Dermis microvascular lymphatic vessel endothelial cell (primary cell): Measurements from ENCODE around the gene ZNF597. TPM values are rescaled to one million over a fixed set of nuclear protein-coding genes. Genes with fewer than 3 reads are reported as not detected.
A peak's percentile ranks its signal among the peaks of the same experiment; 100 is the strongest.
"Not testable (repeated sequence)": the region's sequence is repeated elsewhere in the genome, so short reads cannot be mapped to it uniquely, and the experiment has no call there.

ENCODE experiments used
- DNase-seq, 2 donors: peaks; one replicate each; pipeline versions ENCODE4 v3.0.0 to v3.0.0-alpha.2; 2010; ENCODE audit warnings: low read depth in 2 of 2
- total RNA-seq: library from RNA; depleted of rRNA; stranded (reverse); fragments of >200 nt; gene quantifications from 2 replicates; pipeline ENCODE4 v1.2.1, GENCODE V29; 2014

The ZNF597 gene
- total RNA-seq, 1 donor from 2014 or later, result 1.5 TPM

DNA sequence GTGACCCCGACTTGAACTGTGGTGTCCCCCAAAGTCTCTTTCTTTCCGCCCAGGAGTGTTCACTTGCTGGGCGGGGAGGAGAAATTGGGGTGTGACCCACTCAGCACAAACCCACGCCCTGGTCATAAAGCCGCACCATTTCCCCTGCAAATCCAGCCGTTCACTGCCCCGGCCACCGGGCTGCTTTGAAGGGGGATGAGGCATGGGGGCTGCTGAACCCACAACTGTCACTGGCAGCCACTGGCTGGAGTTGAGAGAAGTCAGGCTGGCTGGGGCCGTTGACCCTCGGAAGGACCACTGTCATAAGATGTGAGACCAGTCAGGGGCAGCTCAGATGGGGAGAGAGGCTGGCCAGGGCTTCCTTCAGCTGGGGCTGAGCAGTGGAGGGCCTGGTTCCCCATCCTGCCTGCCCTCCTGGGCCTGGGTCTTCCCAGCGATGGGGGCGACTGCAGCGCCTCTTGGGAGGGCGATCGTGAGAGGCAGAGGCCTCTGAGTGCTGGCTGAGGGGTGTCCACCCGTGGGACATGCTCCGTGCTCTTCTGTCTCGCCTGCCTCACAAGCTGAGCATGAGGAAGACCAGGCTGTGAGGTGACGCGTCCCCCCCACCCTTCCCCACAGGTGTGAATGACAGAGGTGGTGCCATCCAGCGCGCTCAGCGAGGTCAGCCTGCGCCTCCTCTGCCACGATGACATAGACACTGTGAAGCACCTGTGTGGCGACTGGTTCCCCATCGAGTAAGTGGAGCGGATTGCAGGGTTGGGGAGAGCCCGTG lies 32.5 kb upstream of the ZNF597 start:
- DNase-seq, result no peak

DNA sequence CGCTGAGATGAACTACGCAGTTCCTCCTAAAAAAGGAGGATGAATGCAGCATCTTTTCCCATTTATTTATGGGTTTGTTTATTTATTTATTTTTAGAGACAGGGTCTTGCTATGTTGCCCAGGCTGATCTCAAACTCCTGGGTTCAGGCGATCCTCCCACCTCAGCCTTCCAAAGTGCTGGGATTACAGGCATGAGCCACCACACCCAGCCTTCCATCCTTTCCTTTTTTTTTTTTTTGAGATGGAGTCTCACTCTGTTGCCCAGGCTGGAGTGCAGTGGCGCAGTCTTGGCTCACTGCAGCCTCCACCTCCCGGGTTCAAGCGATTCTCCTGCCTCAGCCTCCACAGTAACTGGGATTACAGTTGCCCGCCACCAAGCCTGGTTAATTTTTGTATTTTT lies 31.6 kb upstream of the ZNF597 start:
- DNase-seq, result not testable (repeated sequence)

DNA sequence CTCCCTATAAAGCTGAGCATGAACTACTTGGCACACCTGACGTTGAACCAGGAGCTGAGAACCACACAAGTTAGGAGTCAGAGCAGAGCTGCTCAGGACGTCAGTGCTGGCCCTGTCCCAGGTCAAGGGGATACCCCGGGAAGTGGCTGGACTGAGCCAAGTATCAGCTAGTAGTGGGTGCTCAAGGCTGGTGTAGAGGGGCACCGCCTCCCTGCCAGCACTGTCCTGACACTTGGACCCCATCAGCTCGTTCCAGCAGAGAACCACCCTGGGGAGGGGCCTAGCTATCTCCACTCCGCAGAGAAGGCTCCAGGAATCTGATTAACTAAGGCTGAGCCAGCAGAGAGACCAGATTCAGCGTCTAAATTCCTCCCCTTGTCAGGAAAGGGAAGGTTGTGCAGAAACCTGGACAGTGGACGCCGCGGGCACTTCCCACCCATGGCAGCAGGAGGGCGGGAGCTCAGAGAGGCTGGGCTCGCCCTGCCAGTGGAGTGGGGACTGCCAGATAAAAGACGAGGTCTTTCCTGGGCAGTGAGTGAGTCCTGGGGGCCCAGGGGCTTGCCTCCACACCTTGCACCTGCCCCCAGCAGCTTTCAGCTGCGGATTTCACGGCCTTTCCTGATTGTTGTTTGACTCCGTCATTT lies 31.0 kb upstream of the ZNF597 start:
- DNase-seq, result no peak

DNA sequence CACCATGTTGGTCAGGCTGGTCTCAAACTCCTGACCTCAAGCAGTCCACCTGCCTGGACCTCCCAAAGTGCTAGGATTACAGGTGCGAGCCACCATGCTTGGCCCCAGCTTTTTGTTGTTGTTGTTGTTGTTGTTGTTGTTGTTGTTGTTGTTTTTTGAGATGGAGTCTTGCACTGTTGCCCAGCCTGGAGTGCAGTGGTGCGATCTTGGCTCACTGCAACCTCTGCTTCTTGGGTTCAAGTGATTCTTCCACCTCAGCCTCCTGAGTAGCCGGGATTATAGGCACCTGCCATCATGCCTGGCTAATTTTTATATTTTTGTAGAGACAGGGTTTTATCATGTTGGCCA lies 30.3 kb upstream of the ZNF597 start:
- DNase-seq, result not testable (repeated sequence)

DNA sequence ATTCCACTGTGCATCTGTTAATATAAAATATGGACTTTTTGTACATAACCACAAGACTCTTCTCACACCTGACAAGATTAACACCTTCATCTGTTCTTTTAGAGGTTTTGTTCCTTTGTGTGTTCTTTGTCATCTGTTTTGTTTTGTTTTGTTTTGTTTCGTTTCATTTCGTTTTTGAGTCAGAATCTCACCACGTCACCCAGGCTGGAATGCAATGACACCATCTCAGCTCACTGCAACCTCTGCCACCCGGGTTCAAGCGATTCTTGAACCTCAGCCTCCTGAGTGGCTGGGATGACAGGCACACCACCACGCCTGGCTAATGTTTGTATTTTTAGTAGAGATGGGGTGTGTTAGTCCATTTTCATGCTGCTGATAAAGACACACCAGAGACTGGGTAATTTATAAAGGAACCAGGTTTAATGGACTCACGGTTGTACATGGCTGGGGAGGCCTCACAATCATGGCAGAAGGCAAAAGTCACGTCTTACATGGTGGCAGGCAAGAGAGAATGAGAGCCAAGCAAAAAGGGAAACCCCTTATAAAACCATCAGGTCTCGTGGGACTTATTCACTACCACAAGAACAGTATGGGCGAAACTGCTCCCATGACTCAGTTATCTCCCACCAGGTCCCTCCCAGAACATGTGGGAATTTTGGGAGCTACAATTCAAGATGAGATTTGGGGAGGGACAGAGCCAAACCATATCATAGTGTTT lies 29.7 kb upstream of the ZNF597 start:
- no peak for DNase-seq

DNA sequence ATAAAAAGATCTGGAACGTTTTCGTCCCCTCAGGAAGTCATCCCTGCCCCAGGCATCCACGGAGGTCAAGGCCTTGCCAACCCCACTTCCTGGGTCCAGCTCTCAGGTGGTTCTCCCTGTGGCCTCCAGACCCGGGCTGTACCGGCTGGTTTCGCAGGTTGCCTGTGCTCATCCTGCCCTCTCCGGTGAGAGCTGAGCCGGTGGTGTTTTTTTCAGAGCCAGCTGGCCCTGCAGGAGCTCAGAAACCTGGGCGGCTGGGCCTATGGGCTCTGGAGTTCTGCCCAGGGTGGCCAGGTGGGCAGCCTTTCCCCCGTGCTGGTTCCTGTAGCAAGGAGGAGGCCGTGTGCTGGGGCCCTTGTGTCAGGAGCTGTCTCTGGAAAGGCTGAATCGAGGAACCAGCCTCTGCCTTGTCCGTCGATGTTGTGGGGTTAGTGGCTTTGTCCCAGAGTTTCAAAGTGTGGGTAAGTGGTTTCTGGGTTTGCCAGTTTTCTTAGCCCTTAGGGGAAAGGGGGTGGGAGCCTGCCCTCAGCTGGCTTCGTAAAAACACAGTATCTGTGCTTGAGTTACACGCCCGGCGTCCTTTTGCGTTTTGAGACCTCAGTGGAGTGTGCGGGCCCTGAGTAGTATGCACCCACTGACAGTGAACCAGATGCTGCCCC lies 28.3 kb upstream of the ZNF597 start:
- no peak for DNase-seq

DNA sequence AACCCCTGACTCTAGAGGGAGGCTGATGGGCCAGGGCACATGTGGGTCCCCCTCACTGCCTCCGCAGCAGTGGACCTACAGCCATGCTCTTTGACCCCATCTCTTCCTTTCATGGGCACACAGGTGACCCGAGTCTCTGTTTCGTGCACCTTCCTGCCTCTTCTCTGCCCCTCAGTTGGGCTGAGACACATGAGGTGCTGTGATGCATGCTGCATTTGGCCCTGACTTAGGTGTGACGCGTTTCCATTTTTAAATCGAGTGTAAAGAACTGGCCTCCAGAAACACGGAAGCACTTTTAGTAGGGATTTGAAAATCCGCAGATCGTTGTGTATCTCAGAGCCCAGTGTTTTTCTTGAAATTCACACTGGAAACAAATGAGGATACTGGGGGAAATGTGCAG lies 27.4 kb upstream of the ZNF597 start:
- no peak for DNase-seq

DNA sequence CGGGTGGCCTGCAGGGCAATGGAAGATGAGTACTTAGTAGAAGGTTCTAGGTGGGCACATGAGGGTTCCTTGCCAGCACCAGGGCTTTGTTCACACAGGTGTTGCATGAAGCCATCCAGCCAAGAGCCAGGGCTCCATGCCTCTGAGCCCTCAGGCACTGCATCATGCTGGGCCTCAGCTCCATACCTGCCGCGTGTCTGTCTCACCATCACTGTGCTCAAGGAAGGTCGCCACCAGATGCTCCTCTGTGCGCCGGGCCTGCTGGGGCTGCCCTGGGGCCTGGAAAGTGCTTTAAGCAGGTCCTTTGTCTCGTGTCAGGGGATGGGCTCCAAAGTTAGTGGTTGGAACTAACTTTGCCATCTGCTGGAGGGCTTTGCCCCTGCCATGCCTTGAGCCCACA lies 26.4 kb upstream of the ZNF597 start:
- no peak for DNase-seq

DNA sequence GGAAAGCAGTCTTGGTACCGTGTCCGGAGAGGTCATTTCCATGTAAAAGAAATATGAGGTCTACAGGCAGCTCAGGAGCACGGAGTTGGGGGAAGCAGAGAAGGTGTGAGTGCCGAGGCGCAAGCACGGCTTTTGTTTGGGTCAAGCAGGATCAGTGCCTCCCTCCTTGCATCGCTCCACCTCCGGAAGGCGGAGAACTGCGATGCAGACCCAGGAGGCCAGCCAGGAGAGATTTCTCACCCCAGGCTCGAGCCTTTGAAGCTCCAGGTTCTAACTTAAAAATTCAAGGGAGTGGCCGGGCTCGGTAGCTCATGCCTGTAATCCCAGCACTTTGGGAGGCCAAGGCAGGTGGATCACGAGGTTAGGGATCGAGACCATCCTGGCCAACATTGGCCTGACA lies 25.2 kb upstream of the ZNF597 start:
- no peak for DNase-seq

DNA sequence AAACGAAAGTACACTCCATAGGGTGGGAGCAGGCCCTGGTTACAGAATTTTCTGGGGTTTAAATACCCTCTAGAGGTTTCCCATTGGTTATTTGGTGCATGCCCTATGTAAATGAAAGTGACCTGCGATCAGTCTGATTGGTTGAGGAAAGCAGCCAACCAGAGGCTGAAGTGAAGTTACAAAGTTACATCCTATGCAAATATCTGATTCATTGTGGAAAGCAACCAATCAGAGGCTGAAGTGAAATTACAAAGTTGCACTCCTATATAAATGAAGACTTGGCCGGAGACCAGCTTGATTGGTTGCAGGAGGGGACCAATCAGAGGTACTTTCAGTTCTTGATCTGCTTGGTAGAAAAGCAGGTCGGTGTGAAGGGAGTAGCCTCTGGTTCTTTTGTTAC lies 24.6 kb upstream of the ZNF597 start:
- DNase-seq, result no peak

DNA sequence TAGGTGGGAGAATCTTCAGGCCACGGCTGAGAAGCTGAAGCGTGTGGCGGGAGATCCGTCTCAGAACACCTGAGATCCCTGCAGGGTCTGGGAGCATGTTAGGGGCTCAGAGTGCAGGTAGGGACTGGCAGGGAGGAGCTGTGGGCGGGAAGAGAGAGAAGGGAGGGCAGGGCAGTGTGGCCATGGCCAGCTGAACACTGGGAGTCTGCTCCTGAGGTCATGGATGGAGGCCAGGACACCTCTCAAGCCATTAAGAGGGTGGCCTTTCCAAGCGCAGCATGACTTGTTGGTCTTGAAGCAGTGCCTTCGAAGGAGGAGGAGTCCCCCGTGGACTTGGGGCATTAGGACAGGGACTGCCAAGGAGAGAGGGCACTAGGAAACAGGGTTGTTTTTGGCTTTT lies 23.9 kb upstream of the ZNF597 start:
- DNase-seq, result no peak

DNA sequence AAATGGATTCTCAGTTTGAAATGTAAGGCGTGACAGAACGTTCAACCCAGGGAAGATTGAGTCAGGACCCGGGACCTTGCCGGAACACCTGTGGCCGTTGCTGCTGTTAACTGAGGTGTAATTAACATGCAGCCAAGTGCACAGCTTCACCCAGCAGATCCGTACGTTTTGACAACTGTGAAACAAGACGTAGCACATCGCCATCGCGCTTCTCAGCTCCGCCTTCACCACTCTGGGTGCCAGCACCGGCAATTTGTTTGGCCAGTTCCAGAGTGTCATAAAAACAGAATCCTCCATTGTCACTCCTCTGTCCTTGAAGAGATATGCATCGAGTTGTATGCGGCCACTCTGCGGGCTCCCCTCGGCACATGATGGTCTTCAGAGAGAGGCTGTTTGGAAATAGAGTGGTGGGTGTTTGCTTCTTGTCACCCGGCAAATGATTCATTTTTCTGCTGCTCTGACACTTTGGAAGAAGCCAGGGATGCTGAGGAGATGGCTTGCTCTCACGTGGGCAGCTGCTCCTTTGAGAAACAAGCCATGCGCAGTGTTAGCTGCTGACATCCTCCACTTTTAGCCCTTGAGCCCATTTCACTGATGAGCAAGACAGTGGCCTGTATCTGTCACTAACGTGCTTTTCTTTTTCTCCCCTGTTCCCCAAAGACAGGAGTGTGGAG lies 22.7 kb upstream of the ZNF597 start:
- DNase-seq, result no peak

DNA sequence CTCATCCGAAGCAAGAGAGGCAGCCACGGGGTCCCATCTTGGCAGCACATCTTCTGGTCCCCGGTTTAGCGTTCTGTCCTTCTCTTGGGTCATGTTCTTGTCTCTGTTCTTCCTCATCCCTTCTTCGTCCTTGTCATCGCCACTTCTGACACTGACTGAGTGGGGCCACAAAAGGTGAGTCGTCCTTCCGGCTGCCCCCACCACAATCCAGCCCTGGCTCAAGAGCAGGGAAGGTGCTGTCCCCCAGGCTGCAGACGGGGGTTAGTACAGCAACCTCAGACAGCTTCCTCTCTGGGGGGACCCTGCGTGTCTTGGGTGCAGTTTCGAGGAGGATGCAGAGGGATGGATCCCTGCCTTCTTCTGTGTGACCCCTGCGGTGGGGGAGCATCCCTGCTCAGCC lies 22.0 kb upstream of the ZNF597 start:
- no peak for DNase-seq

DNA sequence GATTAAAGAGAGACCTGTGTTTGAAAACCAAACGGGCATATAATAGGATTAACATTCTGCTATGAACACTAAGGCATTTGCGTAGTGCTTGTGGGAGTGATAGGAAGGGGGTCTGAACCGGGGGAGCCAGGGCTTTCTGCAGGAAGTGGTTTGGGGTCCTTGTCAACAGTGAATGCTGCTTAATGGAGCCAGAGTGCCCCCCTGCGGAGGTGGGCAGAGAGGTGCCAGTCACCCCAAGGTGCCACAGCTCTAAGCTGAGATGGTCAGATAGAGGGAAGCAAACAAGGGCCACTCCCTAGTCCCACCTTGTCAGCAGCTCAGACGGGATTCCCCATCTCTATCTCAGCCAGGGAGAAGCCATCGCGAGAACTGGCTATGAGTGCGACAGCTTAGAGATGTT lies 17.8 kb upstream of the ZNF597 start:
- no peak for DNase-seq

DNA sequence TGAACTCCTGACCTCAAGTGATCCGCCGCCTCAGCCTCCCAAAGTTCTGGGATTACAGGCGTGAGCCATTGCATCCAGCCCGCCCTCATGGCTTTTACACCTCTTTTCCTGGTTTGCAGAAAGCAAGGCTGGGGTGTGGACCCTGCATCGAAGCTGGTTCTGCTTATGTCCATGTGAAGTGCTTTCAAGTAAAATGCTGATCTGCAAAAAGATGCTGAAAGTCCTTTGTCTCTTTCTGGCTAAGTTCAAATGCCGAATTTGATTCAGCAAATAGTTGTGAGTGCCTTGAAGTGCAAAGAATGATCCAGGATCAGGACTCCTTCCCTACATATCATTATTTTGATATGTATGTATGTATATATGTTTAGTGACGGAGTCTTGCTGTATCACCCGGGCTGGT lies 17.3 kb upstream of the ZNF597 start:
- DNase-seq, result no peak

DNA sequence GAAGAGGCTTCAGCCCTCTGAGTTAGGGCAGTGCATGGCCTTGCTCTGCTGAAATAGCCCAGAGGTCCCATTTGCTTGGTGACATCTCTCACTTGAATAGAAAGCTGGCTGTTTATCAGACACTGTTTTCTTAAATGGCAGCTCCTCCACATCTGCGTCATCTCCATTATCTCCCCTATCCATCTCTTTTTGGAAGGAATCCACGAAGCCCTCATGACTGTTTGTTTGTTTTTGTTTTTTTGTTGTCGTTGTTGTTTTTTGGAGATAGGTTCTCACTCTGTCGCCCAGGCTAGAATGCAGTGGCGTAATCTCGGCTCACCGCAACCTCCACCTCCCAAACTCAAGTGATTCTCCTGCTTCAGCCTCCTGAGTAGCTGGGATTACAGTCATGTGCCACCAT lies 16.8 kb upstream of the ZNF597 start:
- no peak for DNase-seq

DNA sequence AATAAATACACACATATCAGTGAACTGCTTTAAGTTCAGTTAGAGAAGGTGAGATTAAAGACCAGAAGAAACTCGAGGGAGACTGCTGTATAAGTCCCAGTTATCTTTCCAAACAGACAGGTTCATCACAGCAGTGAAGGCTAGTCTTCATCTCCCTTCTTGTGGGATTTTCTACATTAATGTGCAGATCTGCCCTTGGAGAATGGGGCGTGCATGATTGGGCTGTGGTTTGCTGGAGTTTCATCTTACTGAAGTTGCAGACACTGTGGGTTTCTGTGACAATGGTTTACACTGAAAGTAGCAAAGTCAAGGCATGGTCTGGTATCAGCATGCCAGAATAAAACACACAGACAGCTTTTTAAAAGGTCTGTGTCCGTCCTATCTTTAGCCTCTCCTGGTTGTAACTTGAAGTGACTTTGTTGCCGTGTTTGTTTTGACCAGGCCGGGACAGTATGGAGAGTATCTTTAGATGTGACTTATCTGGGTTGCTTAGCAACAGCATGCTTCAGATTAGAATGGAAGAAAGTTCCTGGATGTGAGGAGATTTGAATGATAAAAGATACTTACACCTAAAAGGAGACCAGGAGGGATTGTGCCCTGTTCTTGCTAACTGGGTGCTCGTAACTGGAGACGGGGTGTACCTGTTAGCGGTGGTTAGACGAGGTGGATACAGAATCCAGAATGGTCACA lies 16.2 kb upstream of the ZNF597 start:
- no peak for DNase-seq

DNA sequence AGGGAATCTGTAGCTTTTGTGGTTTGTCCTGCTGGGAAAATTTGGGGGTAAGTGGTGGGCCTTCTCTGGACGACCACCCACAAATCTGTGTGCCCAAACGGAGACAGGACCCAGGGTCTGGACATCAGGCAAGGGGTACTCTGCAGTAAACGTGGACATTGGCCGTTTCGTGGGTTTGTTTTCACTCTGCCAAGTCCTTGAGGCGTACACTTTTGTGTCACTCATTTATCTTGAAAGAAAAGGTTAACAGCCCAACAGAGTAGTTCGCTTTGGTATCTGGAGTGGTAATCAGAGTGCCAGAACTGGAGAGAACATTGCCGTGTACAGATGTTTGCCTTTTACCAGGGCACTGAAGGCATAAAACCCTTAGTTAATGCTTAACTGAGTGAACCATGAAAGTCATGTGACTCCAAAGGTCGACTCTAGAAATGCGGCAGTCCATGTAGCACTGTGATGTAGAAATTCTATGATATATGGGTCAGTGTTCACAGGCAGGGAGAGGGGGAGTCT lies 15.6 kb upstream of the ZNF597 start:
- peak in 1 of 2 donors; percentile 26 for DNase-seq

DNA sequence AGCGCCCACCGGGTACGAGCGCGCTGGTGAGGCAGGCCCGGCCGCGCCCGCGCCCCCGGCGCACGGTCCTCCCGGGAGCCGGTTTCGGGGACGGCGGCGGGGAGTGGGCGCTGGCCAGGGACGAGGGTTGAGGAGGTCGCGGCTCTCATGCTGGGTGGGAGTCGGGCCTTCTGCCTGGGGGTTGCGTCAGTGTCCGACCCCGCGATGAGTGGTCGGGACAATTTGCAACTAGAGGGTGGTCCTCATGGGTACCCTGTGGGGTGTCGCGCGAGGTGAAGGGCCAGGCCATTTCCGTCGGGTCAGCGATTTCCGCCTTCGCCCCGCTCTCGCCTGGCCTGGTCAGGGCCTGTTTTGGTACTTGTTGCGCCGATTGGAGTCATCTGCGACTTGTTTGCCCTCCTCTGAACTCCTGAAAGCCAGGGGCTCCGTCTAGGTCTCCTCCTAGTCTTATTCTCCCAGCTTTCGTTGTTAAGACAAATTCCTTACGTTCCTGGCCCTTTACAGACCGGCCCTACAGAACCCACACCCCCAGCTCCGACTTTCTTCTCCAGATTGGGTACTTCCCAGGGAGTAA lies 15.1 kb upstream of the ZNF597 start:
- peak in 1 of 2 donors; percentile 30 for DNase-seq

DNA sequence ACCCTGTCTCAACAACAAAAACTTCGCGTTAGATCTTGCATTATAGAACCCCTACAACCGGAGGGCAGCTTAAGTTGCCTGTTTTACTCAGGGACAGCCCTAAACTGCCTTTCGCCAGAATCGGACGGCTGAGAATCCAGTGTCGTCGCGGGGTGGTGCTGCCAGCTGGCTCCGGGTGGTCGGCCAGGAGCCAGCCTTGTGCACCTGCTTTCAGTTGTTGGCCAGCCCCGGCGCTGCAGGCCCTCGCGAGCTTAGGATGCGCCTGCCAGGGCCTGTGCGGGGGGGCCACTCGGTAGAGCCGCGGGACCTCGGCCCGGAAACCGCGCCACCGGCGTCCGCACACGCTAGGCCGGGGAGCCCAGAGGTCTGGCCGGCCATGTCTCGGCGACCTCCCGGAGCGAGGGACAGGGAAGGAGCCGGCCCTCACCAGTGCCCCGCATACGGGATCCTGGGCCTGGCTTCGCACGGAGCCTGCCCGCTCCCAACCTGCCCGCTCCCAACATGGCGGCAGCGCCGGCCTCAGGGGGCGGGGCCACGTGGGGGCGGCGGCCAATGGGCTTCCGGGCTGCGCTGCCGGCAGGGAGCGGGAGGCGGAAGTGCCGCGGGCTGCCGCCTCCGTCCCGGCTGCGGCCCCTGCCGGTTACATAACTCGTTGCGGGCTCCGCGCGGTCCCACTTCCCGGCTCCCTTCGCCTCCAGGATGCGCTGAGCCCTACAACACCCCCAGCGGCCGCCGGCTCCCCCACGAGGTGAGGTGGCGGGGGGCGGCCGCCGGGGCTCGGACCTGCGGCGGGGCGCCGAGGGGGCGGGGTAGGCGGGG lies 14.3 kb upstream of the ZNF597 start:
- peak; percentile 87 to 93 for DNase-seq
